HepG2 (cell line): ENCODE measurements around the gene SSBP1. TPM values are rescaled to one million over a fixed set of nuclear protein-coding genes. Genes with fewer than 3 reads are reported as not detected.

Experiments used
- IKZF4 ChIP-seq: sonication (generic); formaldehyde crosslinking; IDR thresholded peaks from 2 replicates; pipeline ENCODE4 v1.5.1; 2020; ENCODE audit warnings: borderline replicate concordance, mild to moderate bottlenecking, low read depth, missing genetic modification reagents; ENCODE audit errors: not compliant biosample characterization
- MTF2 ChIP-seq: sonication (generic); formaldehyde crosslinking; IDR thresholded peaks from 2 replicates; pipeline ENCODE4 v1.5.0; 2020; ENCODE audit warnings: missing genetic modification reagents, borderline replicate concordance
- MXD4 ChIP-seq: IDR thresholded peaks from 2 replicates; pipeline ENCODE4 v1.6.1; 2016; ENCODE audit warnings: mild to moderate bottlenecking, missing biosample characterization, missing genetic modification reagents
- ZNF143 ChIP-seq: sonication (generic); formaldehyde crosslinking; IDR thresholded peaks from 2 replicates; pipeline ENCODE4 v1.4.0; 2020; ENCODE audit warnings: missing genetic modification reagents
- polyA plus RNA-seq, 8 experiments: library from polyadenylated mRNA; depleted of rRNA in 3 of 8; stranded (reverse) in 7 of 8; unstranded in 1 of 8; fragments of >200 nt; fragmentation: Illumina TruSeq in 4 of 8; extraction: Trizol in 4 of 8; gene quantifications; 2 replicates each; pipeline versions ENCODE4 v1.2.1 to v1.2.3, GENCODE V29; 2011 to 2016; ENCODE audit warnings: low read depth in 4 of 8, missing spikeins in 1 of 8, mixed read lengths in 1 of 8; ENCODE audit not compliant: insufficient read depth in 1 of 8
- total RNA-seq, 5 experiments: library from RNA; depleted of rRNA; stranded (reverse); fragments of >200 nt; fragmentation: Illumina TruSeq; extraction: Trizol; gene quantifications; 2 replicates each; pipeline ENCODE4 v1.2.3, GENCODE V29; 2016; ENCODE audit warnings: low read depth in 1 of 5
- TF ChIP-seq, protein P1 (sequence below): sonication (generic); formaldehyde crosslinking; IDR thresholded peaks from 2 replicates; pipeline ENCODE4 v1.4.0; 2020; ENCODE audit warnings: mild to moderate bottlenecking, missing genetic modification reagents
- TF ChIP-seq, protein P2 (sequence below): sonication (generic); formaldehyde crosslinking; IDR thresholded peaks from 2 replicates; pipeline ENCODE4 v1.4.0; 2020; ENCODE audit warnings: missing genetic modification reagents

The SSBP1 gene
- total and polyA plus RNA-seq, 2 of the 13 experiments (the other 11 are each of a cell fraction or from before 2014, with no cell fraction given), result 64.4 to 254 TPM

DNA sequence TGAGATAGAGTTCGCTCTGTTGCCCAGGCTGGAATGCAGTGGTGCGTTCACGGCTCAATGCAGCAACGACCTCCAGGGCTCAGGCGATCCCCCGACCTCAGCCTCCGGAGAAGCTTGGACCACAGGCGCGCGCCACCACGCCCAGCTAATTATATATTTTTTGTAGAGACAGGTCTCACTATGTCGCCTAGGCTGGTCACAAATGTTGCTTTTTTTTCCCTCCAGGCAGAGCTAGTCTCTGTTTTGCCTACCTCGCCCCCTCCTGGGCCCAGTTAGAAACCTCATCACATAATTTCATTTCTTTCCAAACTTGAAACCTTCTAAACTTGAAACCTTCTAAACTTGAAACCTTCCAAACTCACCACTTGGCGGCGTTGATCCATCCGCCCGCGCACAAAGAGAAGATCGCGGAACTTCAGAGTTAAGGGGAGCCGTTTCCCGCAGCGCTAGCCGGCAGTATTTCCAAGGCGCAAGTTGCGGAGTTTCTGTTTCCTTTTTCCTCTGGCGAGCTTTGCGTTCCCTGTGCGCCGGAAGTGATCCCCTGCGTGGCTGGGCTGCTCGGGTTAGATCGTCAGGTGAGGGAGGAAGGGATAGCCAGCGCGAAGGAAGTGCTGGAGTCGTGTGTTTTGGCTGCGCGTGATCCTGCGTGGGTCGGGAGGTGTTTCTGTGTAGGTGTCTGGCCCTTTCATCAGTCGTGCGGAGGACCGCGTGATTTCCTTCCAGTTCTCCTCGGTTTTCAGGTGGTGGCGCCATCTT, at the start of gene SSBP1 (continued):
- TF ChIP-seq, protein P1, sequence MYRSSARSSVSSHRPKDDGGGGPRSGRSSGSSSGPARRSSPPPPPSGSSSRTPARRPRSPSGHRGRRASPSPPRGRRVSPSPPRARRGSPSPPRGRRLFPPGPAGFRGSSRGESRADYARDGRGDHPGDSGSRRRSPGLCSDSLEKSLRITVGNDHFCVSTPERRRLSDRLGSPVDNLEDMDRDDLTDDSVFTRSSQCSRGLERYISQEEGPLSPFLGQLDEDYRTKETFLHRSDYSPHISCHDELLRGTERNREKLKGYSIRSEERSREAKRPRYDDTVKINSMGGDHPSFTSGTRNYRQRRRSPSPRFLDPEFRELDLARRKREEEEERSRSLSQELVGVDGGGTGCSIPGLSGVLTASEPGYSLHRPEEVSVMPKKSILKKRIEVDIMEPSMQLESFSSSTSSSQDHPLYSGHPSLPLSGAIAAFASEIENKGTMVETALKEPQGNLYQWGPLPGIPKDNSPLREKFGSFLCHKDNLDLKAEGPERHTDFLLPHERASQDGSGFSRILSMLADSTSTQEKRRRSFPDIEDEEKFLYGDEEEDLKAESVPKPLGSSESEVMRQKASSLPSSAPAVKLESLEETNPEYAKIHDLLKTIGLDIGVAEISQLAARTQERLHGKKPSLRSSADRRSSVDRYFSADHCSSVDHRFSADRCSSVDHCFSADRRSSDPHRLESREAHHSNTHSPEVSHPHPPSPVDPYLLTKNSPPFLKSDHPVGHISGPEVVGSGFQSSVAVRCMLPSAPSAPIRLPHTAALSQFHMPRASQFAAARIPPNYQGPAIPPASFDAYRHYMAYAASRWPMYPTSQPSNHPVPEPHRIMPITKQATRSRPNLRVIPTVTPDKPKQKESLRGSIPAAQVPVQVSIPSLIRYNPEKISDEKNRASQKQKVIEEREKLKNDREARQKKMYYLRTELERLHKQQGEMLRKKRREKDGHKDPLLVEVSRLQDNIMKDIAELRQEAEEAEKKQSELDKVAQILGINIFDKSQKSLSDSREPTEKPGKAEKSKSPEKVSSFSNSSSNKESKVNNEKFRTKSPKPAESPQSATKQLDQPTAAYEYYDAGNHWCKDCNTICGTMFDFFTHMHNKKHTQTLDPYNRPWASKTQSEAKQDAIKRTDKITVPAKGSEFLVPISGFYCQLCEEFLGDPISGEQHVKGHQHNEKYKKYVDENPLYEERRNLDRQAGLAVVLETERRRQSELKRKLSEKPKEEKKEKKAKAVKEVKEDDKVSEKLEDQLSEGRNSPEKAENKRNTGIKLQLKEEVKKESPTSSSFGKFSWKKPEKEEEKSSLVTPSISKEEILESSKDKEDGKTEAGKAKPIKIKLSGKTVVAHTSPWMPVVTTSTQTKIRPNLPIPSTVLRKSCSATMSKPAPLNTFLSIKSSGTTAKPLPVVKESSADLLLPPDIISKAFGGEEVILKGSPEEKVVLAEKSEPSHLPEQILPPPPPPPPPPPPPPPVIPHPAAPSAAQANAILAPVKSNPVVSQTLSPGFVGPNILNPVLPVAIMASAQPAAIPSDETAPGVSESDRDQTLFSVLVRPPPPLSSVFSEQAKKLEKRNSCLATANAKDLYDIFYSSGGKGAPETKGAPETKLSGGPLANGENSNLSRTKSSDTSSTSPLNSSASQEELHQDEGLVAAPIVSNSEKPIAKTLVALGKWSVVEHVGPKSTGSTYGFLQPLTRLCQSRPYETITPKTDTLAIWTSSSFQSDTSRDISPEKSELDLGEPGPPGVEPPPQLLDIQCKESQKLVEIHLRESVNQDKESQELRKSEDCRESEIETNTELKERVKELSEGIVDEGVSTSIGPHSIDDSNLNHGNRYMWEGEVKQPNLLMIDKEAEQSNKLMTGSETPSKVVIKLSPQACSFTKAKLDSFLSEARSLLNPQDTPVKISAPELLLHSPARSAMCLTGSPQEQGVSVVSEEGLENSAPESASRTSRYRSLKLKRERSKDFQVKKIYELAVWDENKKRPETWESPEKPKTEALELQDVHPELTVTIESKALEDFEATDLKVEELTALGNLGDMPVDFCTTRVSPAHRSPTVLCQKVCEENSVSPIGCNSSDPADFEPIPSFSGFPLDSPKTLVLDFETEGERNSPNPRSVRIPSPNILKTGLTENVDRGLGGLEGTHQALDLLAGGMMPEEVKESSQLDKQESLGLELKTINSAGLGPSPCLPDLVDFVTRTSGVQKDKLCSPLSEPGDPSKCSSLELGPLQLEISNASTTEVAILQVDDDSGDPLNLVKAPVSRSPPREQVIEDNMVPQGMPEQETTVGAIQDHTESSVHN (CRISPR knock-in tag), result no peak
- TF ChIP-seq ZNF143 (CRISPR knock-in tag), result peak; percentile 62; the same call in 1 of the 2 replicates
- TF ChIP-seq, protein P2, sequence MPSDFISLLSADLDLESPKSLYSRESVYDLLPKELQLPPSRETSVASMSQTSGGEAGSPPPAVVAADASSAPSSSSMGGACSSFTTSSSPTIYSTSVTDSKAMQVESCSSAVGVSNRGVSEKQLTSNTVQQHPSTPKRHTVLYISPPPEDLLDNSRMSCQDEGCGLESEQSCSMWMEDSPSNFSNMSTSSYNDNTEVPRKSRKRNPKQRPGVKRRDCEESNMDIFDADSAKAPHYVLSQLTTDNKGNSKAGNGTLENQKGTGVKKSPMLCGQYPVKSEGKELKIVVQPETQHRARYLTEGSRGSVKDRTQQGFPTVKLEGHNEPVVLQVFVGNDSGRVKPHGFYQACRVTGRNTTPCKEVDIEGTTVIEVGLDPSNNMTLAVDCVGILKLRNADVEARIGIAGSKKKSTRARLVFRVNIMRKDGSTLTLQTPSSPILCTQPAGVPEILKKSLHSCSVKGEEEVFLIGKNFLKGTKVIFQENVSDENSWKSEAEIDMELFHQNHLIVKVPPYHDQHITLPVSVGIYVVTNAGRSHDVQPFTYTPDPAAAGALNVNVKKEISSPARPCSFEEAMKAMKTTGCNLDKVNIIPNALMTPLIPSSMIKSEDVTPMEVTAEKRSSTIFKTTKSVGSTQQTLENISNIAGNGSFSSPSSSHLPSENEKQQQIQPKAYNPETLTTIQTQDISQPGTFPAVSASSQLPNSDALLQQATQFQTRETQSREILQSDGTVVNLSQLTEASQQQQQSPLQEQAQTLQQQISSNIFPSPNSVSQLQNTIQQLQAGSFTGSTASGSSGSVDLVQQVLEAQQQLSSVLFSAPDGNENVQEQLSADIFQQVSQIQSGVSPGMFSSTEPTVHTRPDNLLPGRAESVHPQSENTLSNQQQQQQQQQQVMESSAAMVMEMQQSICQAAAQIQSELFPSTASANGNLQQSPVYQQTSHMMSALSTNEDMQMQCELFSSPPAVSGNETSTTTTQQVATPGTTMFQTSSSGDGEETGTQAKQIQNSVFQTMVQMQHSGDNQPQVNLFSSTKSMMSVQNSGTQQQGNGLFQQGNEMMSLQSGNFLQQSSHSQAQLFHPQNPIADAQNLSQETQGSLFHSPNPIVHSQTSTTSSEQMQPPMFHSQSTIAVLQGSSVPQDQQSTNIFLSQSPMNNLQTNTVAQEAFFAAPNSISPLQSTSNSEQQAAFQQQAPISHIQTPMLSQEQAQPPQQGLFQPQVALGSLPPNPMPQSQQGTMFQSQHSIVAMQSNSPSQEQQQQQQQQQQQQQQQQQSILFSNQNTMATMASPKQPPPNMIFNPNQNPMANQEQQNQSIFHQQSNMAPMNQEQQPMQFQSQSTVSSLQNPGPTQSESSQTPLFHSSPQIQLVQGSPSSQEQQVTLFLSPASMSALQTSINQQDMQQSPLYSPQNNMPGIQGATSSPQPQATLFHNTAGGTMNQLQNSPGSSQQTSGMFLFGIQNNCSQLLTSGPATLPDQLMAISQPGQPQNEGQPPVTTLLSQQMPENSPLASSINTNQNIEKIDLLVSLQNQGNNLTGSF (CRISPR knock-in tag), result no peak
- peak; percentile 76; the same call in 1 of the 2 replicates for TF ChIP-seq MXD4 (CRISPR knock-in tag)
- TF ChIP-seq MTF2 (CRISPR knock-in tag), result 0 out of 2 replicates have a peak, but pooled peaks have one; percentile 39
- TF ChIP-seq IKZF4, result no peak
